ENCODE measurements around the gene SLC2A10. TPM values are rescaled to one million over a fixed set of nuclear protein-coding genes. Genes with fewer than 3 reads are reported as not detected.

SLC2A10 gene
- 0.37 TPM in 1 of 2 replicates, not detected in the other for total RNA-seq (2021)
- percentile 12 among the genes with signal in this experiment for Bru-seq, nascent RNA
- BruChase-seq, experiment 1, labeled RNA remaining after a 2-hour chase: percentile 12 among the genes with signal in this experiment
- BruChase-seq, experiment 2, labeled RNA remaining after a 6-hour chase: percentile 8 among the genes with signal in this experiment
- long read RNA-seq: 0 reads

DNA sequence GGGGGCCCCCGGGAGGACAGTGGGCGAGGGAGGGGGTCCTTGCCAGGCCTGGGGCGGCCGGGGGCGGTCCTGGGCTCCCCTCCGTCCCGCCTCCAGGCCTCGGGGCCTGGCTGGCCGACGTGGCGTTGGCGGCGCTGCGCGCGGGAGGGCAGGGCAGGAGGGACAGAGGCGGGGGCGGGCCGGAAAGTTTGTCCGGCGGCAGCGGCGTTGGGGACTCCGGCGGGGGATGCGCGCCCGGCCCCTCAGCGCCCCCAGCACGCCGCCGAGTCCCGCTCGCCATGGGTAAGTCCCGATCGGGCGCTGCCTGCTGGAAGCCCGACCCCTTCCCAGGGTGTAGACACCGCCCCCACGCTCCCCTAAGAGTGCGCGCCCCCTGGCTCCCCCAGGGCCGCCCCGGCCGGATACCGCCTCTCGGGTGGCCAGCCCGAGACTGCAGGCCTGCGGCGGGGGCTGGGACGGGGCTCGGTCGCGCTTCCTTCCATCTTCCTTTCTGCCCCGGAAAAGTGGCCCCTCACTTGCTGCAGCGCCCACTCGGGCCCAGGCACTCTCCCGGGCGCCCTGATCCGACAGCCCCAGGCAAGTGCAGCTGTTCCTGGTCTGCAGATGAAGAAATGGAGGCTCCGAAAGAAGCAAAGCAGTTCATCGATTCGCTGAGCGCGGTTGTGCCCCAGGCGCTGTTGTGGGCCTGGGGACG is at the start of gene SLC2A10:
TSS of gene SLC2A10 (plus strand) at position 191 of the 694 bp plus-strand sequence. CDS start at position 279, 88 bp downstream.
- Histone ChIP-seq H3K4me1 (ENCODE audit: insufficient read depth, low read length, poor library complexity, severe bottlenecking) (no peaks in the 10 kb centered on the region), H3K27ac (ENCODE audit: low read depth, low read length, poor library complexity, severe bottlenecking) (no peak within 1 kb of the TSS), H3K9me3 (ENCODE audit: low read depth, low read length, poor library complexity, severe bottlenecking) (no peaks in the 10 kb centered on the region), H3K4me3 (ENCODE audit: low read depth, low read length, poor library complexity, severe bottlenecking) (peak within 1 kb of the TSS; percentile 43), H3K27me3 (replicated peaks; ENCODE audit: insufficient read depth, low read depth, low read length, poor library complexity) (peaks cover 41% of the 10 kb centered on the region), H3K36me3 (ENCODE audit: insufficient read depth, low read length, poor library complexity, severe bottlenecking) (no peaks in the 10 kb centered on the region)
- no peak for DNase-seq (ENCODE audit: low spot score)
- intact Hi-C loops (cut with micrococcal nuclease; ENCODE audit: unreplicated experiment): no loop called here
- ChIA-PET CTCF (no interaction called here), POLR2A (ENCODE audit: low non-redundant PET) (no interaction called here)
- TF ChIP-seq, protein P1, sequence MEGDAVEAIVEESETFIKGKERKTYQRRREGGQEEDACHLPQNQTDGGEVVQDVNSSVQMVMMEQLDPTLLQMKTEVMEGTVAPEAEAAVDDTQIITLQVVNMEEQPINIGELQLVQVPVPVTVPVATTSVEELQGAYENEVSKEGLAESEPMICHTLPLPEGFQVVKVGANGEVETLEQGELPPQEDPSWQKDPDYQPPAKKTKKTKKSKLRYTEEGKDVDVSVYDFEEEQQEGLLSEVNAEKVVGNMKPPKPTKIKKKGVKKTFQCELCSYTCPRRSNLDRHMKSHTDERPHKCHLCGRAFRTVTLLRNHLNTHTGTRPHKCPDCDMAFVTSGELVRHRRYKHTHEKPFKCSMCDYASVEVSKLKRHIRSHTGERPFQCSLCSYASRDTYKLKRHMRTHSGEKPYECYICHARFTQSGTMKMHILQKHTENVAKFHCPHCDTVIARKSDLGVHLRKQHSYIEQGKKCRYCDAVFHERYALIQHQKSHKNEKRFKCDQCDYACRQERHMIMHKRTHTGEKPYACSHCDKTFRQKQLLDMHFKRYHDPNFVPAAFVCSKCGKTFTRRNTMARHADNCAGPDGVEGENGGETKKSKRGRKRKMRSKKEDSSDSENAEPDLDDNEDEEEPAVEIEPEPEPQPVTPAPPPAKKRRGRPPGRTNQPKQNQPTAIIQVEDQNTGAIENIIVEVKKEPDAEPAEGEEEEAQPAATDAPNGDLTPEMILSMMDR (conservative IDR thresholded peaks at IDR 0.05; ENCODE audit: low read depth, low read length): no peak
- TF ChIP-seq EZH2 (IDR thresholded peaks at IDR 0.05; ENCODE audit: borderline replicate concordance, low read depth, low read length, poor library complexity, severe bottlenecking): peak; percentile 52
- no TSS peak for BruUV-seq (replicated peaks)

DNA sequence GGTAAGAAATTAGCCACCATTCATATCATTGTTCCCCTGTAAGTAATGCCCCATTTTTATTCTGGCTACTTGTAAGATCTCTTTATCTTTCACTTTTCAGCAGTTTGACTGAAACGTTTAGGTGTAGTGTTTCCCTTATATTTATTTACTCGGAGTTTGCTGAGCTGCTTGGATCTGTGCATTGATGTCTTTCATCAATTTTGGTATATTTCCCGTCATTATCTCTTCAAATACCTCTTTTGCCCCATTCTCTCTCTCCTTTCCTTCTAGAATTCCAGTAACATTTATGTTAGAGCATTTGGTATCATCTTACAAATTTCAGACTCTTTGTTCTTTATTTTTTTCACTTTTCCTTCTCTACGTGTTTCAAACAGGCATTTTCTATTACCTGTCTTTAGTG is 49.0 kb upstream of the SLC2A10 start:
- no TSS peak for BruUV-seq (replicated peaks)
- no peaks in the 10 kb centered on the region for H3K4me1 ChIP-seq (ENCODE audit: insufficient read depth, low read length, poor library complexity, severe bottlenecking)
- ChIA-PET CTCF (no interaction called here), POLR2A (ENCODE audit: low non-redundant PET) (no interaction called here)
- no peak overlapping the region for H3K4me3 ChIP-seq (ENCODE audit: low read depth, low read length, poor library complexity, severe bottlenecking)
- TF ChIP-seq EZH2 (IDR thresholded peaks at IDR 0.05; ENCODE audit: borderline replicate concordance, low read depth, low read length, poor library complexity, severe bottlenecking): no peak
- TF ChIP-seq, protein P1 (conservative IDR thresholded peaks at IDR 0.05; ENCODE audit: low read depth, low read length): no peak
- H3K9me3 ChIP-seq (ENCODE audit: low read depth, low read length, poor library complexity, severe bottlenecking): no peaks in the 10 kb centered on the region
- H3K27me3 ChIP-seq (replicated peaks; ENCODE audit: insufficient read depth, low read depth, low read length, poor library complexity): no peaks in the 10 kb centered on the region
- no peak overlapping the region for H3K27ac ChIP-seq (ENCODE audit: low read depth, low read length, poor library complexity, severe bottlenecking)
- intact Hi-C loops (cut with micrococcal nuclease; ENCODE audit: unreplicated experiment): no loop called here
- DNase-seq (ENCODE audit: low spot score): no peak
- H3K36me3 ChIP-seq (ENCODE audit: insufficient read depth, low read length, poor library complexity, severe bottlenecking): no peaks in the 10 kb centered on the region

DNA sequence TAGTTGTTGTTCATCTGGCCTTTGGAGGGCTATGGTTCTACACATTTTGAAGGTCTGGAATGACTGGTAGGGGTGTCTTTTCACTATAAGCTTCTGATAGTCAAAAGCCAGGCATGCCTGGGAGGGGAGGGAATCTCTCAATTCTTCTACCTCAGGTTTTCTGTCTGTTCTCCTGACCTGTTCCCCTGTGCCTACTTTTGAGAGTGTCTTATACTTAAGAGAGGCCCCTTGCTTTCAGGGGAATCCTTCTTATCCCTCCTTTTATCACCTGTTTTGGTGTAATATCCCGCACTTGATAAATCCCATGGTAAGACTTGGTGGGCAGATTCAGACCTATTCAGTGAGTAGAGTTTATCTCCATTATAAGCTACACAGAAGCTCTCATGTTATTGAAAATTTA is 47.8 kb upstream of the SLC2A10 start:
- H3K27ac ChIP-seq (ENCODE audit: low read depth, low read length, poor library complexity, severe bottlenecking): no peak overlapping the region
- DNase-seq (ENCODE audit: low spot score): no peak
- BruUV-seq (replicated peaks): no TSS peak
- no peaks in the 10 kb centered on the region for H3K9me3 ChIP-seq (ENCODE audit: low read depth, low read length, poor library complexity, severe bottlenecking)
- intact Hi-C loops (cut with micrococcal nuclease; ENCODE audit: unreplicated experiment): no loop called here
- no peaks in the 10 kb centered on the region for H3K4me1 ChIP-seq (ENCODE audit: insufficient read depth, low read length, poor library complexity, severe bottlenecking)
- no peak overlapping the region for H3K4me3 ChIP-seq (ENCODE audit: low read depth, low read length, poor library complexity, severe bottlenecking)
- ChIA-PET POLR2A (ENCODE audit: low non-redundant PET) (no interaction called here), CTCF (no interaction called here)
- H3K27me3 ChIP-seq (replicated peaks; ENCODE audit: insufficient read depth, low read depth, low read length, poor library complexity): no peaks in the 10 kb centered on the region
- TF ChIP-seq, protein P1 (conservative IDR thresholded peaks at IDR 0.05; ENCODE audit: low read depth, low read length): no peak
- no peak for TF ChIP-seq EZH2 (IDR thresholded peaks at IDR 0.05; ENCODE audit: borderline replicate concordance, low read depth, low read length, poor library complexity, severe bottlenecking)
- no peaks in the 10 kb centered on the region for H3K36me3 ChIP-seq (ENCODE audit: insufficient read depth, low read length, poor library complexity, severe bottlenecking)
